ENCODE measurements around the gene THRB. TPM values are rescaled to one million over a fixed set of nuclear protein-coding genes. Genes with fewer than 3 reads are reported as not detected.

Gene THRB
- total and polyA plus RNA-seq, 2 donors (not counting 3 experiments of a cell fraction or from before 2014, with no cell fraction given) = 0.06 TPM; not detected in 1

DNA sequence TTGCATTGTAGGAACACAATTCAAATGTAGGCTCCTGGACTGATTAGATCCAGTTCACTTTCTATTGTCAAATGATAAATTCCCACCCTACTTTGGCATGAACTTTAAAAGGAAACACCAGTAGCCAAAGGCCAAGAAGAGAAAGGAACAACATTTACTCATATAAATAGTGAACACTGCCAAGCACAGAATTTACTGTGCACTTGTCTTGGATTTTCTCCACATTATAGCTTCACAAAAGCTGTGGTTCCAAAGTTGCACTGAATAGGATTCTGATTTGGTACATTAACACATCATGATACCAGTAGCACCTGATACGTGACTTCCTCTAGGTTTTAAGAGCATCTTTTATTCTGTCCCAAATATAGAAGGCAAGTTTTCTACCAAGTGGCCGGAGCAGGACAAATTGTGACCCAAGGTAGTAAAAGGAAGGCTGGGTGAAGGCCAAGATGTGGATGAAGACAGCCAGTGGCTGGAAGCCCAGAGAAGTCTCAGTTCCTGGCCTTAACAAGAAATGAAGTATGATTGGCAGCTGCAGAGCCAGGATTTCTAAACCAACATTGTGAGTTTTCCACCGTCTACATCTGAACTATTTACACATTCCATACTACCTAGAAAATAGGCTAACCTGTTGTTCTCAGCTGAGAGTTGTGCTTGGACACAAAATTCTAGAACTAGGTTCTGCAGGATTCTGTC, 206.7 kb downstream of the THRB start:
- CTCF ChIA-PET = interaction anchor here (1.2 kb wide), 1 partner anchor 208 kb away, joined by 3 read pairs; no protein-coding TSS in a partner anchor
- H3K4me2 ChIP-seq (ENCODE audit: insufficient read depth, low read length) = no peak overlapping the region
- H3K4me1 ChIP-seq (ENCODE audit: control insufficient read depth, extremely low read depth, insufficient read depth, low read length) = no peaks in the 10 kb centered on the region
- H4K20me1 ChIP-seq (replicated peaks; ENCODE audit: control insufficient read depth, extremely low read depth, insufficient read depth, low read length) = no peaks in the 10 kb centered on the region
- peak; percentile 32 for DNase-seq (ENCODE audit: low read depth, low spot score)
- no peak overlapping the region for H3K9ac ChIP-seq (replicated peaks; ENCODE audit: extremely low read depth, insufficient read depth, low read length)
- no peak overlapping the region for H2AFZ ChIP-seq (ENCODE audit: low read depth, low read length)
- TF ChIP-seq JUN (IDR thresholded peaks at IDR 0.05; ENCODE audit: borderline replicate concordance, insufficient read depth, insufficient read length, low read depth) = no peak
- TF ChIP-seq, protein P1, sequence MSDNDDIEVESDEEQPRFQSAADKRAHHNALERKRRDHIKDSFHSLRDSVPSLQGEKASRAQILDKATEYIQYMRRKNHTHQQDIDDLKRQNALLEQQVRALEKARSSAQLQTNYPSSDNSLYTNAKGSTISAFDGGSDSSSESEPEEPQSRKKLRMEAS (IDR thresholded peaks at IDR 0.05; ENCODE audit: insufficient read depth, insufficient read length) = no peak
- no peak for TF ChIP-seq GATA2 (IDR thresholded peaks at IDR 0.05; ENCODE audit: insufficient read depth, insufficient read length, low read depth, low read length)
- FAIRE-seq = no peak
- POLR2A ChIA-PET = no interaction called here
- H3K9me1 ChIP-seq (replicated peaks; ENCODE audit: control insufficient read depth, extremely low read depth, insufficient read depth, low read length) = no peaks in the 10 kb centered on the region
- H3K9me3 ChIP-seq (replicated peaks; ENCODE audit: control insufficient read depth, insufficient read depth, low read length) = no peaks in the 10 kb centered on the region
- H3K27ac ChIP-seq (ENCODE audit: insufficient read depth, low read depth, low read length) = no peak overlapping the region
- intact Hi-C loops (cut with micrococcal nuclease) (no loop called here), dilution Hi-C loops (cut with MboI; ENCODE audit: extremely low pct_ligation_motif_present, low sequenced_read_pairs) (no loop called here)
- H3K36me3 ChIP-seq (ENCODE audit: control insufficient read depth in 2 of 2, extremely low read depth in 1 of 2, insufficient read depth in 2 of 2, low read length in 2 of 2) = no peaks in the 10 kb centered on the region
- H3K79me2 ChIP-seq (ENCODE audit: control insufficient read depth, insufficient read depth, low read length) = no peaks in the 10 kb centered on the region
- H3K4me3 ChIP-seq (replicated peaks in 1 of 3; ENCODE audit: insufficient read depth in 1 of 3, low read depth in 1 of 3, low read length in 3 of 3) = no peak overlapping the region
- H3K27me3 ChIP-seq (ENCODE audit: control insufficient read depth in 2 of 2, insufficient read depth in 2 of 2, low read length in 2 of 2) = no peaks in the 10 kb centered on the region
- no TSS peak for BruUV-seq (replicated peaks)

DNA sequence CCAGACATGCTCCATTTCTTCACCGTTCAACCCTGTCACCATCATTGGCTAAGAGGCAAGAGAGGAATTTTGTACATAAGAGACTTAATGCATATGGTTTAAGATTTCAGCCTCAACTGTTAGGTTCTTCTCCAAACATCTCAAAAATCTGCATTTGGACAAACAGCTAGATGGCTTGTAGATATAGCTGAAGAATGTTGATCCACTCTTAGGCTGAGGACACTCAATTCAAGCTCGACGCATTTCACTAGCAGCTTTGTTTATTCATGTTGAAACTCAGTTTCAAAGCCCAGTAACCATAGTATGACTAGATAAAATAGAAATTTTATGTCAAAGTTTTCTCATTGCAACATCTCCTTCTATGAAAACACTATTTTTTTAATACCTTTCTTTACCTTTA, 208.2 kb downstream of the THRB start:
- ChIA-PET POLR2A (no interaction called here), CTCF (interaction anchor here (1.2 kb wide), 1 partner anchor 210 kb away, joined by 3 read pairs; no protein-coding TSS in a partner anchor)
- H3K27ac ChIP-seq (ENCODE audit: insufficient read depth, low read depth, low read length) = no peak overlapping the region

More for the DNA sequence above, 208.2 kb downstream of the THRB start:
- Histone ChIP-seq H3K9ac (replicated peaks; ENCODE audit: extremely low read depth, insufficient read depth, low read length) (no peak overlapping the region), H3K27me3 (ENCODE audit: control insufficient read depth in 2 of 2, insufficient read depth in 2 of 2, low read length in 2 of 2) (no peaks in the 10 kb centered on the region), H3K79me2 (ENCODE audit: control insufficient read depth, insufficient read depth, low read length) (no peaks in the 10 kb centered on the region), H3K4me3 (replicated peaks in 1 of 3; ENCODE audit: insufficient read depth in 1 of 3, low read depth in 1 of 3, low read length in 3 of 3) (no peak overlapping the region), H3K9me3 (replicated peaks; ENCODE audit: control insufficient read depth, insufficient read depth, low read length) (no peaks in the 10 kb centered on the region), H4K20me1 (replicated peaks; ENCODE audit: control insufficient read depth, extremely low read depth, insufficient read depth, low read length) (no peaks in the 10 kb centered on the region), H3K9me1 (replicated peaks; ENCODE audit: control insufficient read depth, extremely low read depth, insufficient read depth, low read length) (no peaks in the 10 kb centered on the region), H3K4me1 (ENCODE audit: control insufficient read depth, extremely low read depth, insufficient read depth, low read length) (no peaks in the 10 kb centered on the region), H2AFZ (ENCODE audit: low read depth, low read length) (no peak overlapping the region), H3K4me2 (ENCODE audit: insufficient read depth, low read length) (no peak overlapping the region), H3K36me3 (ENCODE audit: control insufficient read depth in 2 of 2, extremely low read depth in 1 of 2, insufficient read depth in 2 of 2, low read length in 2 of 2) (no peaks in the 10 kb centered on the region)
- no peak for FAIRE-seq
- no peak for TF ChIP-seq POLR2AphosphoS5 (IDR thresholded peaks at IDR 0.05; ENCODE audit: insufficient read depth, low read depth, low read length)
- no peak for TF ChIP-seq EZH2 (IDR thresholded peaks at IDR 0.05; ENCODE audit: borderline replicate concordance, low read depth, low read length, severe bottlenecking)
- no peak for TF ChIP-seq GATA2 (IDR thresholded peaks at IDR 0.05; ENCODE audit: insufficient read depth, insufficient read length, low read depth, low read length)
- TF ChIP-seq, protein P2, sequence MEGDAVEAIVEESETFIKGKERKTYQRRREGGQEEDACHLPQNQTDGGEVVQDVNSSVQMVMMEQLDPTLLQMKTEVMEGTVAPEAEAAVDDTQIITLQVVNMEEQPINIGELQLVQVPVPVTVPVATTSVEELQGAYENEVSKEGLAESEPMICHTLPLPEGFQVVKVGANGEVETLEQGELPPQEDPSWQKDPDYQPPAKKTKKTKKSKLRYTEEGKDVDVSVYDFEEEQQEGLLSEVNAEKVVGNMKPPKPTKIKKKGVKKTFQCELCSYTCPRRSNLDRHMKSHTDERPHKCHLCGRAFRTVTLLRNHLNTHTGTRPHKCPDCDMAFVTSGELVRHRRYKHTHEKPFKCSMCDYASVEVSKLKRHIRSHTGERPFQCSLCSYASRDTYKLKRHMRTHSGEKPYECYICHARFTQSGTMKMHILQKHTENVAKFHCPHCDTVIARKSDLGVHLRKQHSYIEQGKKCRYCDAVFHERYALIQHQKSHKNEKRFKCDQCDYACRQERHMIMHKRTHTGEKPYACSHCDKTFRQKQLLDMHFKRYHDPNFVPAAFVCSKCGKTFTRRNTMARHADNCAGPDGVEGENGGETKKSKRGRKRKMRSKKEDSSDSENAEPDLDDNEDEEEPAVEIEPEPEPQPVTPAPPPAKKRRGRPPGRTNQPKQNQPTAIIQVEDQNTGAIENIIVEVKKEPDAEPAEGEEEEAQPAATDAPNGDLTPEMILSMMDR (IDR thresholded peaks at IDR 0.05; ENCODE audit: extremely low read depth in 1 of 2, insufficient read depth in 1 of 2, low read depth in 1 of 2, low read length in 2 of 2) = no peak
- no peak for TF ChIP-seq POLR2A (IDR thresholded peaks at IDR 0.05; ENCODE audit: low read depth, low read length)
- no peak for TF ChIP-seq JUN (IDR thresholded peaks at IDR 0.05; ENCODE audit: borderline replicate concordance, insufficient read depth, insufficient read length, low read depth)
- TF ChIP-seq, protein P1 (IDR thresholded peaks at IDR 0.05; ENCODE audit: insufficient read depth, insufficient read length) = no peak
- TF ChIP-seq FOS (IDR thresholded peaks at IDR 0.05; ENCODE audit: borderline replicate concordance, insufficient read depth, low read length) = no peak
- no peak for TF ChIP-seq MYC (IDR thresholded peaks at IDR 0.05; ENCODE audit: low read depth, low read length)
- DNase-seq (ENCODE audit: low read depth, low spot score) = no peak
- intact Hi-C loops (cut with micrococcal nuclease) (no loop called here), dilution Hi-C loops (cut with MboI; ENCODE audit: extremely low pct_ligation_motif_present, low sequenced_read_pairs) (no loop called here)
- no TSS peak for BruUV-seq (replicated peaks)

All from endothelial cell of umbilical vein (primary cell).